Lung (tissue), 12 donors: Measurements from ENCODE around the gene BARX1. TPM values are rescaled to one million over a fixed set of nuclear protein-coding genes. Genes with fewer than 3 reads are reported as not detected.

Experiments used
- ATAC-seq: fragments of 200-7000 bp; cut with Tn5 transposase; one replicate; pipeline ENCODE4 v1.9.1; 2020; ENCODE audit warnings: moderate number of reproducible peaks; ENCODE audit not compliant: insufficient read depth, low FRiP score
- DNase-seq, 3 donors: peaks; one replicate each; pipeline ENCODE4 v3.0.0-alpha.2; 2013 to 2017
- H3K27ac ChIP-seq, 2 donors: one replicate each; pipeline ENCODE4 v1.5.1; 2013; ENCODE audit warnings: mild to moderate bottlenecking in 2 of 2, moderate library complexity in 2 of 2, control low read depth in 1 of 2, inconsistent platforms in 1 of 2, low read depth in 1 of 2, low read length in 1 of 2
- H3K27me3 ChIP-seq, 3 donors: one replicate each; pipeline ENCODE4 v1.5.1; 2013; ENCODE audit warnings: low read length in 2 of 3; ENCODE audit not compliant: control insufficient read depth in 3 of 3, insufficient read depth in 3 of 3
- H3K36me3 ChIP-seq, 4 donors: one replicate each; pipeline ENCODE4 v1.5.1; 2013; ENCODE audit warnings: low read length in 4 of 4, mild to moderate bottlenecking in 1 of 4, moderate library complexity in 1 of 4; ENCODE audit not compliant: control insufficient read depth in 4 of 4, insufficient read depth in 4 of 4
- H3K4me1 ChIP-seq, 5 donors: one replicate each; pipeline ENCODE4 v1.5.1; 2013; ENCODE audit warnings: low read length in 5 of 5, mild to moderate bottlenecking in 2 of 5, moderate library complexity in 1 of 5; ENCODE audit not compliant: control insufficient read depth in 5 of 5, insufficient read depth in 5 of 5
- H3K4me3 ChIP-seq: one replicate; pipeline ENCODE4 v1.5.1; 2013; ENCODE audit warnings: mild to moderate bottlenecking, control low read depth, moderate library complexity
- H3K9ac ChIP-seq, 2 donors: one replicate each; pipeline ENCODE4 v1.5.1; 2013; ENCODE audit warnings: low read length in 2 of 2, control low read depth in 1 of 2; ENCODE audit not compliant: insufficient read depth in 1 of 2
- H3K9me3 ChIP-seq, 4 donors: one replicate each; pipeline ENCODE4 v1.5.1; 2013; ENCODE audit warnings: low read length in 3 of 4, mild to moderate bottlenecking in 1 of 4, moderate library complexity in 1 of 4; ENCODE audit not compliant: control insufficient read depth in 4 of 4, insufficient read depth in 3 of 4
- WGBS, 2 donors: extraction: QIAGEN DNeasy Blood & Tissue Kit; methylation state at CpG; one replicate each; pipeline ENCODE4 v1.1.7; 2013; 5-methylcytosine and 5-hydroxymethylcytosine counted together
- polyA plus RNA-seq, 2 donors: library from polyadenylated mRNA; stranded (reverse); fragments of 200-250 nt; gene quantifications; one replicate each; pipeline ENCODE4 v1.2.1, GENCODE V29; 2013
- total RNA-seq, 2 donors: library from RNA; depleted of rRNA in 1 of 2; stranded (reverse); fragments of >200 nt in 1 of 2; gene quantifications; one replicate each; pipeline ENCODE4 v1.2.1, GENCODE V29; 2014 to 2021
- TF ChIP-seq, protein P1 (sequence below): IDR thresholded peaks from 2 replicates; pipeline ENCODE4 v1.5.1; 2012; ENCODE audit warnings: mild to moderate bottlenecking; ENCODE audit errors: control extremely low read depth, extremely low read depth
- donor health status: control.
- donor health status: control.
- donor health status: Bipolar disorder and iron deficiency.
- donor health status: healthy.
- donor health status: DM: yes; HTN: yes; CAD: no.

BARX1 gene
- total and polyA plus RNA-seq, 4 donors = 0.08 to 0.09 TPM; not detected in 2

DNA sequence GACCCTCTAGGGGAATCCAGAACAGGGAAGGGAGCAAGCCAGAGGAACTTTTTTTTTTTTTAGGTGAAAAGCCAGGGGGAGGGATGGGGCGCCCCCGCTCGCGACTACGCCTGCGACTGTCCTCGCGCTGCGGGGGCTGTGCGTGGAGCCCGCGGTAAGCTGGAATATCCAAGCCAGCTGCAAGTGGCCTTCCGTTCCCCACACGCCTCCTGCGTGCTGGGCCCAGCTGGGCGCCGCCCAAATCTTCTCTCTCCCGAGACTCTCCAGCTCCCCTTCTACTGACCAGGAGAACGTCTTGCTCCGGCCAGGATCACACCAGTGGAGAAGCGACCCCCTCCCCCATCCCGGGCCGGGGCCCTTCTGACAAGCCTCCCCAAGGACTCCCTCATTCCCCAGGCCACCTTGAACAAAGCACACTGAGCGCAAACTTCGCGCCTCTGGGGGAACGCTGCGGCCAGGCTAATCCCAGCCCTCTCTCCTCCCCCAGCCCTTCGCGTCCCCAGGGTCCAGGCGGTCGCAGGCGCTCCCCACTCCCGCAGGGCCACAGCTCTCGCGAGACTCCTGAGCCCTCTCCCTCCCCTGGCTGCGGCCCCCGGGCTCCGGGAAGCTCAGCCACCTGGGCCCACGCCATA is 6.6 kb downstream of the BARX1 start:
- Histone ChIP-seq H3K36me3 (no peaks in the 10 kb centered on the region), H3K9ac (no peak overlapping the region), H3K4me3 (no peak overlapping the region), H3K27me3 (peaks cover 7 to 97% (median 93%) of the 10 kb centered on the region in 3 donors), H3K9me3 (peaks cover 0 to 12% (median 0%) of the 10 kb centered on the region in 4 donors), H3K4me1 (peaks cover 0 to 29% (median 8%) of the 10 kb centered on the region in 5 donors), H3K27ac (no peak overlapping the region)
- TF ChIP-seq, protein P1, sequence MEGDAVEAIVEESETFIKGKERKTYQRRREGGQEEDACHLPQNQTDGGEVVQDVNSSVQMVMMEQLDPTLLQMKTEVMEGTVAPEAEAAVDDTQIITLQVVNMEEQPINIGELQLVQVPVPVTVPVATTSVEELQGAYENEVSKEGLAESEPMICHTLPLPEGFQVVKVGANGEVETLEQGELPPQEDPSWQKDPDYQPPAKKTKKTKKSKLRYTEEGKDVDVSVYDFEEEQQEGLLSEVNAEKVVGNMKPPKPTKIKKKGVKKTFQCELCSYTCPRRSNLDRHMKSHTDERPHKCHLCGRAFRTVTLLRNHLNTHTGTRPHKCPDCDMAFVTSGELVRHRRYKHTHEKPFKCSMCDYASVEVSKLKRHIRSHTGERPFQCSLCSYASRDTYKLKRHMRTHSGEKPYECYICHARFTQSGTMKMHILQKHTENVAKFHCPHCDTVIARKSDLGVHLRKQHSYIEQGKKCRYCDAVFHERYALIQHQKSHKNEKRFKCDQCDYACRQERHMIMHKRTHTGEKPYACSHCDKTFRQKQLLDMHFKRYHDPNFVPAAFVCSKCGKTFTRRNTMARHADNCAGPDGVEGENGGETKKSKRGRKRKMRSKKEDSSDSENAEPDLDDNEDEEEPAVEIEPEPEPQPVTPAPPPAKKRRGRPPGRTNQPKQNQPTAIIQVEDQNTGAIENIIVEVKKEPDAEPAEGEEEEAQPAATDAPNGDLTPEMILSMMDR = no peak
- no peak for ATAC-seq
- DNase-seq = no peak
- WGBS, 2 donors = 2 to 3% methylated on average over 38 to 40 of the region's 40 CpGs

DNA sequence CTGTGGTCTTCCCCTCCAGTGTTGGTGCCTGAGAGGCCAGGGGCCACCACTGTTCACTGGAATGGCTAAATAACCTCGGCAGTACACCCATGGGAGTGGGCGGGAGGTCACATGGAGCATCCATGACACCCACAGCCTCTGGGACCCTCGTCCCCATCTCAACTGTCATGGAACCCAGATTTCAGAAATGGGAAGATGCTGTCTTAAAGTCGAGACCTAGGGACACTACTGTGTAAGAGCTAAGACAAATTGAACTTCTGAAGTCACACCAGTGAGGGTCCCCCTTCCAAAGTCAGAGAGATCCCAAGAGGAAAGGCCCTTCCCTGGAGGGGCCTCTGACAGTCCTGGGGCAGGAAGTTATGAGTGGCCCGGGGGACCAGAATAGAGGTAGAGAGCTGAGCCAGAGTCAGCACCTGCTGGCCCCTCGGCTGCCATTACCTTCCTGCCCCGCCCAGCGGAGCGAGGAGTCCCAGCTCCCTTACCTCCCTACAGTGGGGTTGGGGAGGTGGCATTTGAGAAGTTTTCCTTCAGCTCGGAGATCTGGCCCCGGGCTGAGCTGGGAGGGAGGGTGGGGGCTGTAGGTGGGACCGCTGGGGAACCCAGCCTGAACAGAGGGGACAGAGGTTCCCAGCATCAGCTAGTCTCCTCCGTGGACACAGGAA is 7.6 kb downstream of the BARX1 start:
- Histone ChIP-seq H3K4me1 (peaks cover 0 to 19% (median 3%) of the 10 kb centered on the region in 5 donors), H3K36me3 (no peaks in the 10 kb centered on the region), H3K27me3 (peaks cover 5 to 98% (median 93%) of the 10 kb centered on the region in 3 donors), H3K9ac (no peak overlapping the region), H3K27ac (no peak overlapping the region), H3K4me3 (no peak overlapping the region), H3K9me3 (peaks cover 0 to 11% (median 0%) of the 10 kb centered on the region in 4 donors)
- WGBS, 2 donors = 8 to 9% methylated on average over 13 of the region's 13 CpGs
- DNase-seq (no peak), ATAC-seq (no peak)
- TF ChIP-seq, protein P1 = no peak

DNA sequence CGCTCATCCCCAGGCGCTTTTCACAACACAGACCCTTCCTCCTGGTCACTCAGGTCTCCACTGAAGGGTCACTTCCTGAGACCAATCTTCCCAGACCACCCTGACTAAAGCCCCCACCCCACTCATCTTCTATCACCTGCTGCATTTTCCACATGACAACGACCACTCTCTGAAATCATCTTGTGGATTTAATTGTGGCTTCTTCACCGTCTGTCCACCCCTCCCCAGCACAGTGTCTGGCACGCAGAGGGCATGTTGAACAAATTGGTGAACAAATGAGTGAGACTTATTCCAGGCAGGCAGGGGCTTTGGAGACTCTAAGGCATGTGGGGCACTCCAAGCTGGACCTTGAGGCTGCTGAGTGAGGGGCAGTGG is 8.8 kb downstream of the BARX1 start:
- Histone ChIP-seq H3K9ac (no peak overlapping the region), H3K27me3 (peaks cover 5 to 98% (median 95%) of the 10 kb centered on the region in 3 donors), H3K27ac (no peak overlapping the region), H3K9me3 (peaks cover 0 to 13% (median 0%) of the 10 kb centered on the region in 4 donors), H3K4me1 (peaks cover 0 to 10% (median 0%) of the 10 kb centered on the region in 5 donors), H3K36me3 (no peaks in the 10 kb centered on the region), H3K4me3 (no peak overlapping the region)
- 3 to 5% methylated on average over 5 of the region's 5 CpGs for WGBS, 2 donors
- TF ChIP-seq, protein P1 = no peak
- DNase-seq = no peak
- ATAC-seq = no peak
